Activated CD4-positive, alpha-beta T cell treated with anti-CD3 and anti-CD28 coated beads for 1 hour (primary cell): Measurements from ENCODE around the gene MLLT6.

Experiments
- DNase-seq: peaks from one replicate; pipeline ENCODE4 v3.0.0-alpha.2; 2020

The MLLT6 gene

DNA sequence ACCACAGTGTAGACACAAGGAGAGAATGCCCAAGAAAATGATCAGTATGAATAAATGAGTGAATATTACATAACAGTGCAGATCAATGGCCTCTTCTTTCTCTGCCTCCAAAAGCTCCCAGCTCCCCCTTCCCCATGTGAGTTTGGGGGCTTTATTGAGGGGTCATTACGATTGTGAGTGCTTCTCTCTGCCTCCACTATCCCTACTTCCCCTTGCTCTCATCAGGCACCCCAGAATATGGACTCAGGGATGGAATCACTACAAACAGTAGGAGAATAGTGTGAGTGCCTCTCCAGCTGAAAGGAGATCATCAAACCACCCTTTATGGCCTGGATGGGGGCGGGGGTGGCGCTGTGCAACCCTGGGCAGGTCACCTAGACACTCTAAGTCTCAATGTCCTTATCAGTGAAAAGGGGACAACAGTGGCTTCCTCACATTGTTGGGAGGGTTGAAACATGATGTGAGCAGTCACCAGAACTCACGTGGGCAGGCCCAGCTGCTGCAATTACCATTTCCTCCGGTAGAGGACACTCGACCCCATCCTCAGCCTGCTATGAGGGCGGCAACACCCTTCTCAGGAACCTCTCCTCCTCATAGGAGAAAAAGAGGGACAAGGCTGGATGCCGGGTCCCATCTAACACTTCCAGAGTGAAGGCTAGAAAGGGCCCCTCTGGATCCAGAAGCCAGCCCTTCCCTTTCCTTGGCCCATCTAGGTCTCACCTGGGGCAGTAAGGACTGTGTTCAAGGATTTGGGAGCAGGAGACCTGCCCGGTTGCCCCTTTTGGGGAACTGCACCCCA, 28.2 kb upstream of the MLLT6 start:
- peak; percentile 63 for DNase-seq

GRCh38 chr17:38677819-38678218, 27.3 kb upstream of the MLLT6 start:
- DNase-seq = no peak

DNA sequence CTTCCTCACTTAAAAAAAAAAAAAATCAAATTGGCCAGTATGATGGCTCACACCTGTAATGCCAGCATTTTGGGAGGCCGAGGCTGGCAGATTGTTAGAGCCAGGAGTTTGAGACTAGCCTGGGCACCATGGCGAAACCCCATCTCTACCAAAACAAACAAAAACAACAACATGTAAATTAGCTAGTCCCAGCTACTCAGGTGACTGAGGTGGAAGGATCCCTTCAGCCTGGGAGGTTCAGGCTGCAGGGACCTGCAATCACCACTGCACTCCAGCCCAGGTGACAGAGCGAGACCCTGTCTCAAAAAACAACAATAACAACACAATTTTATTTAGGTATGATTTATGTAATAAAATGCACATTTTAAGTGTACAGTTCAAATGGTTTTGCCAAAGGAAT, 24.0 kb upstream of the MLLT6 start:
- no peak for DNase-seq

DNA sequence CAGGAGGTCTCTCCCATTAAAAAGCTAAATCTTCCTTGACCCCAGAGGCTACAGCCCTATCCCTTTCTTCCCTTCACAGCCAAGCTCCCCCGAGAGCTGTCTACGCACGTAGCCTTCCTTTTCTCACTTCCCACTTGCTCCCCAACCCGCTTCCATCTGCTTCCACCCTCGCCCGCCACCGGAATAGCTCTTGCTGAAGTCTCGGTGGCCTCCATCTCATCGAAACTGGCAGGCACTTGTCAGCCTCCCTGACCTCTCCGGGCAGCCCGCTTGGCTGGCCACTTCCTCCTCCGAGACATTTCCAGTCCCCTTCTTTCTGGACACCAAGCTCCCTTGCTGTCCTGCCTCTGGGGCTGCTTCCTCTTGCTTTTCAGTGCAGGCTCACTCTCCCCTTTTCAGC, 19.6 kb upstream of the MLLT6 start:
- DNase-seq = no peak

- no peak for DNase-seq
These were observed 17.8 kb upstream of the MLLT6 start for GRCh38 chr17:38687286-38687685.

DNA sequence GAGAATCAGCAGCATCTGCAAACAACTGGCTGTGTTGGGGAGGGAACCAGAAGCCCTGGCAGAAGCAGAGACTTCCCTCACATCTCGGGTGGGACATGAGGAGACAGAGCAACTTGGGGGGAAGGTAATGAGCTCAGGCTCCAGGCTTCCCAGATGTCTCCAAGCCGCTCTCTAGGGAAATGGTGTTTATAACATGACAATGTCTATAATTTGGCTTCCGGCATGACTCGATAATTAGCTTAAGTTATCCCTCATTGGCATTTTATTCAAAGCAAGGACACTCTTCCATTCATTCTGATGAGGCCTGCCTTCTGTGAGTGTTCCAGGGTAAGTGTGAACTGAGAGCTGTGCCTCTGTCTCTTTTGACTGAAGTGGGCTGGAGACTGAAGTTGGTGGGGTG, 14.7 kb upstream of the MLLT6 start:
- no peak for DNase-seq

- no peak for DNase-seq
These were observed 13.9 kb upstream of the MLLT6 start for GRCh38 chr17:38691154-38691553.

DNA sequence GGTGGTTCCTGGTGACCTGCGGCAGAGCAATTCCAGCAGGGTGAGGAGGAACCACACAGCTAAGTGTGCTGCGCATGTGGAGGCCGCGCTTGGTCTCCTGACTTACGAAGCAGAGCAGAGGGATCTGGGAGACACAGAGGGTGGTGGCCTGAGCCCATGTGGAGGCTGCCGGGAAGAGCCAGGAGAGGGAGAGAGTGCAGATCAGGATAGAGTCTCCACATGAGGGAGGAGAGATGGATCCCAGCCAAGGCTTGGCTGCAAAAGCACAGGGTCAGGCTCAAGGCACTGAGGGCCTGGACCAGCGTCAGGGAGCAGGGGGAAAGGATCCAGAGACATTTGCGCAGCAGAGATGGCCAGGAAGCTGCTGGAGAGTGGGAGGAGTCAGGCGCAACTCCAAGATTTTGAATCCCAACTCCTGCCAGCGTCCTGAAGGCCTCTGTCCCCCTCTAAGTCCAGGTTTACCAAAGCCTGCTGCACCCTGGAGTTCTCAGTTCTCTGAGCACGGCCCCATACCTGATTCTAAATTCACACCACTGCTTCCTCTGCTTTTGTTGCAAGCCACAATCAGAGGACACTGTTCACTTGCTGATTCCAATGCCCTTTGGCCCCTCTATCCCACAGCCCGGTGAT, 11.3 kb upstream of the MLLT6 start:
- DNase-seq = no peak

GRCh38 chr17:38697061-38697820, 7.8 kb upstream of the MLLT6 start:
- no peak for DNase-seq

GRCh38 chr17:38698760-38699159, 6.3 kb upstream of the MLLT6 start:
- DNase-seq = no peak

- DNase-seq = peak; percentile 61
These were observed 3.4 kb upstream of the MLLT6 start for GRCh38 chr17:38701504-38702165.

DNA sequence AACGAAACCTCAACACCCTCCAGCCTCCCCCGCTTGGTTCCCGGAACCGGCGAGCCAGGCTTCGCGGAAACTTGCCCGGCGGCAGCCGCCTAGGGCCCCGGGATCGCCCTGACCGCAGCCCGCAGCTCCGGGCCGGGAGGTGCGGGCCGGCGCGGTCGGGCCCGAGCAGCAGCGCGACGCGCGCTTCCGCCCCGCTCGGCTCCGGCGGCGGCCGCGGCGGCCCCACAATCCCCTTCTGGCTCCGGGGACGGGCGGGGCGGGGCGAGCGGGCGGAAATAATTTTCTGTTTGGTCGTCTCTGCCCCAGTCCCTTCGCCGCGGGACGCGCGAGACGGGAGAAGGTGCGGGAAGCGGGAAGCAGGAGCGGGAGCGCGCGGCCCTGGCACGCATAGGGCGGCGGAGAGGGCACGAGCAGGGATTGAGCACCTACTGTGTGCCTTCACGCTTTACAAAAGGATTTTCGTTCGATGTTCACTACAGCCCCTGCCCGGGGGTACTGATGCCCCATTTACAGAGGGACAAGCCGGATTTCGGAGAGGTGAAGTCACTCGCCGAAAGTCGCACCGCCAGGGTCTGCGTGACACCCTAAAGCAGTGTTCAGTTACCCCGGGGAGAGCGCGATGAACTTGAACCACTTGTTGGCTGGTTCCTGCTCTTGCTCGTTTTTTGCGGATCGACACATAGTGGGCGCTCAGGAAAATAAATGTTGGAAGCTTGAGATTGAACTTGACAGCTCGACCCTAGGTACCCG, 2.7 kb upstream of the MLLT6 start:
- peak; percentile 69 for DNase-seq

DNA sequence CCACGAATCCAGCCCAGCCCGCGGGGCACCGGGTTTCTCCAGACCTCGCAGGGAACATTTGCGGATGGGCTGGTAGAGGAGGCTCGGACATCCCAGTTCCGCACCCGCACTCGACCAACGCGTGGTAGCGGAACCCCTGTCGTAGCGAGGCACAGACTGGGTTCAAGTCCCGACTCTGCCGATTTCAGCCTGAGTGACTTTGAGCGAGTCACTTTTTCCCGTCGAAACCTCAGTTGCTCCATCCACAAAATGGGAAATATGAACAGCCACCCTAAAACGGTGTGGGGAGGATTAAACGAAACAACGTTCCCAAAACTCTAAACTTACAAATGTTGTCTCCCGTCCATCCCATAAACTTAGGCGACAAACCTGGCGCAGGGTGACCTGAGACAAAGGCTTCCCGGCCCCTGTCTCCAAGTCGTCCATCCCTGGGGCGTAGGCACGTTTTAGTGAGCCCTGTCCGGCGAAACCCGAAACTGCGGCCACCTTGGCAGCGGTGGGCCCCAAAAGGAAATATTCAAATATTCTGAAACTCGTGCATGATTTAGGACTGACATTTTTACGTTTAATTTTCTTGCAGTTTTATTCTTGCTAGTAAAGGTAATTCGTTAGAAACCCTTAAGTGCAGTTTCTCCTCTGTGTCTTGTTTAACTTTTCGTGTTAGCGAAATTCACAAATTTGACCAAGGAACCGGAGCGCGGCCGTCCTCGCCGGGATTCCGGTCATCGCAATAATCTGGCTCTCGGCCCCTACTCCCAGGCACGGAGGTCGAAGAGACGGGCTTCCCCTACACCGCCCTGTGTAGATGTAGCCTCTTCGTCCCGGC, 1.9 kb upstream of the MLLT6 start:
- DNase-seq = no peak

GRCh38 chr17:38703742-38704605, 1.1 kb upstream of the MLLT6 start:
- peak; percentile 66 for DNase-seq

DNA sequence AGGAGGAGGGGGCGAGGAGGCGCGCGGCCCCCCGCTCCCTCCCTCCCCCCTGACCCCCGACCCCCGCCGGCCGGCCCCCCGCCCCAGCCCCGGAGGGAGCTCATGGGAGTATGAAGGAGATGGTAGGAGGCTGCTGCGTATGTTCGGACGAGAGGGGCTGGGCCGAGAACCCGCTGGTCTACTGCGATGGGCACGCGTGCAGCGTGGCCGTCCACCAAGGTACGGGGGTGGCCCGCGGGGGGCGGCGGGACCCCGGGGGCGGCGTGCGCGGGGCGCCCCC, 390 bp downstream of the MLLT6 start:
- no peak for DNase-seq

DNA sequence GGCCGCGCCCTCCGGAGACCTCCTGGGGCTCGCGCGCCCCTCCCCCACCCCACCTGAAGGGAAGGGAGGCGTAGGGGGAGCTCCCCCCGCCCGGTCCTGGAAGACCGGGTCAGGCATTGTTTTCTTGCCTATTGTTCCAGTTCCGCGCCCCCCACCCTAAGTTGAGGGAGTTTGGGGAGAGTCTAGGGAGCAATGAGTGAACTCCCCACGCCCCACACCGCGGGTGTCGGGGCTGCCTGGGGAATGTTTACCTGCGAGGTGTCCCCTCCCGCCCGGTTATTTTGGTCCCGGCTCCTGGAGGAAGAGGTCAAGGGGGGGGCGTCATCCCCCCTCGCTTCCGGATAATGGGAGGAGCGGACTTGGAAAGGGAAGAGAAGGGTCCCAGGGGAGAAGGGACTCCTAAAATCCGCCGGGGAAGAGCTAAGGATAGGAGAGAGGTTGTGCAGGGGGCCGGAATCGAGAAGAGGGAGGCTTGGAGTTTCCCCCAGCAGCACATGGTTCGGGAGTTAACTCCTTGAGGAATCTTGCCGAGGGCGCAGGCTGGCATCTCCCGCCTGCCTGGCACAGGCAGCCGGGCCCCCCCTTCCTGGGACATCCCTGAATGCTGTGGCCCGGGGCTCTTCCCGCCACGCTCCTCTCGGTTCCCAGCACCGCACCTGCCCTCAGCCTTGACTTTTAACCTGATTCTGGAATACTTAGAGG, 881 bp downstream of the MLLT6 start:
- no peak for DNase-seq

DNA sequence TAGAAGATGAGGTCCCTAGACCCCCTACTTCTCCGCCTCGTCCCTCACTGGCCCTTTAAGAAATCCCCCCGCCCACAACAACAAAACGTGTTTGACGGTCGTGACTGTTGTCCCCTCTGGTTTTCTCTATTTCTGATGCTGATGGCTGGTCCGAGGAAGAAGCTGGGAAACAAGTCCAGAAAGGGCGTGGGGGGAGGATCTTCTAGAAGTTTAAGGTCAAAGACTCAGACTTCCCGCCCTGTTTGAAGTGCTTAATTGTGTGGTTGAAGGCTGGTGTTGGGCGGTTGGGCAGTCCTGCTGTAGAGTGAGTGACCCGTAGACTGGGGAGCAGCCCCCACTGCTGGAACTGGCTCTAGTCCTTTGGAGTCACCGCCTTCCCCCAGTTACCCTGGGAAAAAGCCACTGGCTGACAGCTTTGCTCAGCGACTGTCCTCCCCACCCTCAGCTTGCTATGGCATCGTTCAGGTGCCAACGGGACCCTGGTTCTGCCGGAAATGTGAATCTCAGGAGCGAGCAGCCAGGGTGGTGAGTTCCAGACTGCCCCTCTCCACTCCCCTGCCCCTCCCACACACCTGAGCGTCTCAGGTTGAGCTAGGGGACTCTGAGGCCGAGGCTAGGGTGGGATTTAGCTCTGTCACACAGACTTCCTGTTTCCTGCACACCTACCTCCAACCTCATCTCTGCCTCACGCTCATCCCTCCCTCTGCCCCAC, 1.6 kb downstream of the MLLT6 start:
- no peak for DNase-seq

GRCh38 chr17:38707678-38708351, 2.7 kb downstream of the MLLT6 start:
- no peak for DNase-seq
